RWPE1 (cell line): ENCODE measurements around the gene BACH2.

Experiments
- CTCF ChIA-PET: fragments of 350-600 bp; sonication (Branson Sonifier 250); formaldehyde crosslinking; extraction: SDS; loops from one replicate; lab custom pipeline; 2021; lab: Yijun Ruan, JAX
- POLR2A ChIA-PET: fragments of 400-600 bp; formaldehyde crosslinking; extraction: SDS; loops from one replicate; lab custom pipeline; 2020; ENCODE audit warnings: antibody characterized with exemption; ENCODE audit not compliant: low non-redundant PET; lab: Yijun Ruan, JAX
- DNase-seq: peaks from one replicate; pipeline ENCODE4 v3.0.0; 2012; ENCODE audit warnings: low spot score
- H3K27ac ChIP-seq: fragments of 450-650 bp; 2 replicates; pipeline ENCODE4 v1.5.1; 2017
- CTCF ChIP-seq: fragments of 450-650 bp; conservative IDR thresholded peaks from 2 replicates; pipeline ENCODE4 v1.5.1; 2017; ENCODE audit warnings: low read depth, mild to moderate bottlenecking

The BACH2 gene

GRCh38 chr6:89939144-89939543 lies 357.5 kb downstream of the BACH2 start:
- TF ChIP-seq CTCF: no peak
- DNase-seq: no peak
- no peak overlapping the region for H3K27ac ChIP-seq
- ChIA-PET POLR2A (no interaction called here), CTCF (no interaction called here)

GRCh38 chr6:89938014-89938413 lies 358.6 kb downstream of the BACH2 start:
- CTCF ChIA-PET: no interaction called here
- no peak overlapping the region for H3K27ac ChIP-seq
- DNase-seq: no peak
- POLR2A ChIA-PET: no interaction called here
- no peak for TF ChIP-seq CTCF

GRCh38 chr6:89936177-89936576 lies 360.5 kb downstream of the BACH2 start:
- POLR2A ChIA-PET: no interaction called here
- CTCF ChIA-PET: no interaction called here
- no peak for DNase-seq
- TF ChIP-seq CTCF: no peak
- H3K27ac ChIP-seq: no peak overlapping the region

- no peak for TF ChIP-seq CTCF
- no peak overlapping the region for H3K27ac ChIP-seq
- POLR2A ChIA-PET: no interaction called here
- DNase-seq: no peak
- CTCF ChIA-PET: no interaction called here
Observed at GRCh38 chr6:89934685-89935366, 361.8 kb downstream of the BACH2 start.

- ChIA-PET POLR2A (no interaction called here), CTCF (no interaction called here)
- H3K27ac ChIP-seq: no peak overlapping the region
- no peak for DNase-seq
- TF ChIP-seq CTCF: no peak
Observed at GRCh38 chr6:89932245-89932802, 364.3 kb downstream of the BACH2 start.

GRCh38 chr6:89930789-89931188 lies 365.9 kb downstream of the BACH2 start:
- no peak for TF ChIP-seq CTCF
- H3K27ac ChIP-seq: no peak overlapping the region
- DNase-seq: no peak
- ChIA-PET CTCF (interaction anchor here (1.5 kb wide), 1 partner anchor 10 kb away, joined by 6 read pairs; no protein-coding TSS in a partner anchor), POLR2A (no interaction called here)
